ENCODE data around the gene ABCA9.

DNA sequence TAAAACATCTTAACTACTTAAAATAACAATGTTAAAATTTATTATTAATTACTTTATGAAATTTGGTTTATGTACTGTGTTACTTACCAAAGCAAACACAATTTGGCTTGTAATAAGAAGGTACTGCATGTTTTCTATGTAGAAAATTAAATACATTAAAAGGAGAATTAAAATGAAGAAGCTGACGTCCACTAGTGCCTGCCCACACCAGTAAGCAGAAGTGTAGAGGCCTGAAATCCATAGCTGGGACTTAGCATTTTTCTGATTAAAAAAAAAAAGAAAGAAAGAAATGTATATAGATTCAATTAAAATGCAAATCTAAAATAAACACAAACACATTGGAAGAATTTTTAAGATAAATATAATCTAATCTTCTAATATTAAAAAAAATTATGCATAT is 35.8 kb upstream of the ABCA9 start:
- TF ChIP-seq CTCF (conservative IDR thresholded peaks at IDR 0.05; ENCODE audit: low read length) = no peak
- TF ChIP-seq EZH2phosphoT487 (IDR thresholded peaks at IDR 0.05; ENCODE audit: borderline replicate concordance, low read depth, low read length) = no peak
